Endodermal cell (in vitro differentiated cells): ENCODE measurements around the gene MTUS2. TPM values are rescaled to one million over a fixed set of nuclear protein-coding genes. Genes with fewer than 3 reads are reported as not detected.

ENCODE experiments used
- DNase-seq: peaks from one replicate; pipeline ENCODE4 v3.0.0-alpha.2; 2017
- H3K27ac ChIP-seq: 2 replicates; pipeline ENCODE4 v1.5.1; 2013; ENCODE audit warnings: mild to moderate bottlenecking, low read depth, low read length, moderate library complexity
- H3K27me3 ChIP-seq: 2 replicates; pipeline ENCODE4 v1.6.1; 2013; ENCODE audit warnings: mild to moderate bottlenecking, low read length, moderate library complexity; ENCODE audit not compliant: insufficient read depth, control insufficient read depth, poor library complexity, severe bottlenecking
- H3K36me3 ChIP-seq: 2 replicates; pipeline ENCODE4 v1.7.0; 2013; ENCODE audit warnings: mild to moderate bottlenecking, low read length, moderate library complexity; ENCODE audit not compliant: control insufficient read depth, insufficient read depth
- H3K4me1 ChIP-seq: one replicate; pipeline ENCODE4 v1.7.0; 2013; ENCODE audit warnings: low read length; ENCODE audit not compliant: control insufficient read depth, insufficient read depth
- H3K4me3 ChIP-seq: 2 replicates; pipeline ENCODE4 v1.5.1; 2013; ENCODE audit warnings: mild to moderate bottlenecking, low read length, moderate library complexity
- H3K9ac ChIP-seq: 2 replicates; pipeline ENCODE4 v1.6.1; 2013; ENCODE audit warnings: mild to moderate bottlenecking, low read length, moderate library complexity; ENCODE audit not compliant: poor library complexity, severe bottlenecking; ENCODE audit errors: extremely low read depth
- H3K9me3 ChIP-seq: 2 replicates; pipeline ENCODE4 v1.6.1; 2013; ENCODE audit warnings: mild to moderate bottlenecking, low read length, moderate library complexity; ENCODE audit not compliant: control insufficient read depth
- H3K27ac Mint-ChIP-seq: 2 replicates; pipeline ENCODE4 v1.8.0; 2020; ENCODE audit warnings: mixed read lengths
- H3K27me3 Mint-ChIP-seq: 2 replicates; pipeline ENCODE4 v1.8.0; 2021; ENCODE audit warnings: mild to moderate bottlenecking, mixed read lengths; ENCODE audit not compliant: insufficient read depth
- H3K36me3 Mint-ChIP-seq: 2 replicates; pipeline ENCODE4 v1.8.0; 2020; ENCODE audit warnings: low read depth, mixed read lengths
- H3K4me1 Mint-ChIP-seq: 2 replicates; pipeline ENCODE4 v1.8.0; 2020; ENCODE audit warnings: mixed read lengths
- H3K4me3 Mint-ChIP-seq: 2 replicates; pipeline ENCODE4 v1.8.0; 2020; ENCODE audit warnings: mild to moderate bottlenecking, moderate library complexity, mixed read lengths
- H3K9me3 Mint-ChIP-seq: 2 replicates; pipeline ENCODE4 v1.8.0; 2020; ENCODE audit warnings: mild to moderate bottlenecking, mixed read lengths
- WGBS, 2 experiments: methylation state at CpG; one replicate each; pipeline versions ENCODE4 v1.1.5 to v1.1.7; 2013; ENCODE audit warnings: missing lambda C conversion rate in 2 of 2, mixed read lengths in 1 of 2; ENCODE audit not compliant: insufficient coverage in 1 of 2, insufficient read length in 1 of 2; 5-methylcytosine and 5-hydroxymethylcytosine counted together
- total RNA-seq, 2 donors: library from RNA; stranded (reverse); fragmentation: NEBNext Ultra II Directional in 1 of 2; extraction: Animal tissue kit (Norgen Biotek cat#: 25700) in 1 of 2; gene quantifications; 2 replicates in 1 of 2; 3 replicates in 1 of 2; pipeline ENCODE4 v1.2.1, GENCODE V29; 2021
- TF ChIP-seq, protein P1 (sequence below): fragments of 200-600 bp; sonication (generic); conservative IDR thresholded peaks from 2 replicates; pipeline ENCODE4 v1.5.0; 2021; ENCODE audit warnings: antibody characterized with exemption, mild to moderate bottlenecking

MTUS2 gene
- total RNA-seq, 2 donors from 2014 or later: 1.2 to 1.3 TPM

DNA sequence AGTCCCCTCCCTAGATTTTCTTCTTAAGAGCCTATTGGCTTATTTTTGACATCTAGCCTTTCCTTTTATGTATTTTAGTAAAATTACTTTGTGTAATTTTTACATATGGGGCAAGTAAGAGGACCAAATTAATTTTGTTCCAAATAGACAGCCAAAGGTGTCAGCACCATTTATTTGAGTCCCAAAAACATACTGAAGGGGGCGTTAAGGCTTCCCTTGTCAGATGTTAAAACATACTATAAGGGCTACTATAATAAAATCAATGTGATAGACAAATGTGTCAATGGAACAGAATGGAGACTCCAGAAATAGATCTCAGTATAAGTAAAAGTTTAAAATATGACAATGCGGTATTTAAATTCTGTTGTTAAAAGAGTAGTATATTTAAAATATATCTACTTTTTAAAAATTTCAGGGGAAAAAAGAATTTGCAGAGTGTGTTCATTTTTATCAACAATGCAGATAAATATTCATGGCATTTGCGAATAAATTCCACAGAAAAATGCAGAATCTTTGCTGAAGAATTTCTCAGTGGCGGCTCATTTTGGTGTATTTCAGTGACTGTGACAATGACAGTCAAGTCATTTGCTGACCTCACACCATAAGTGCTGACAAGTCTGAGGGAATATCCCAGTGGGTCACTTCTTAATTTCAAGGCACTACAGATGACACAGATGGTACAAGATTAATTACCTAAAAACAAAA, 133.7 kb downstream of the MTUS2 start:
- TF ChIP-seq, protein P1, sequence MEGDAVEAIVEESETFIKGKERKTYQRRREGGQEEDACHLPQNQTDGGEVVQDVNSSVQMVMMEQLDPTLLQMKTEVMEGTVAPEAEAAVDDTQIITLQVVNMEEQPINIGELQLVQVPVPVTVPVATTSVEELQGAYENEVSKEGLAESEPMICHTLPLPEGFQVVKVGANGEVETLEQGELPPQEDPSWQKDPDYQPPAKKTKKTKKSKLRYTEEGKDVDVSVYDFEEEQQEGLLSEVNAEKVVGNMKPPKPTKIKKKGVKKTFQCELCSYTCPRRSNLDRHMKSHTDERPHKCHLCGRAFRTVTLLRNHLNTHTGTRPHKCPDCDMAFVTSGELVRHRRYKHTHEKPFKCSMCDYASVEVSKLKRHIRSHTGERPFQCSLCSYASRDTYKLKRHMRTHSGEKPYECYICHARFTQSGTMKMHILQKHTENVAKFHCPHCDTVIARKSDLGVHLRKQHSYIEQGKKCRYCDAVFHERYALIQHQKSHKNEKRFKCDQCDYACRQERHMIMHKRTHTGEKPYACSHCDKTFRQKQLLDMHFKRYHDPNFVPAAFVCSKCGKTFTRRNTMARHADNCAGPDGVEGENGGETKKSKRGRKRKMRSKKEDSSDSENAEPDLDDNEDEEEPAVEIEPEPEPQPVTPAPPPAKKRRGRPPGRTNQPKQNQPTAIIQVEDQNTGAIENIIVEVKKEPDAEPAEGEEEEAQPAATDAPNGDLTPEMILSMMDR: peak; percentile 60
- H3K4me1 ChIP-seq: no peaks in the 10 kb centered on the region
- H3K36me3 Mint-ChIP-seq: no peaks in the 10 kb centered on the region
- no peak for DNase-seq
- H3K36me3 ChIP-seq: no peaks in the 10 kb centered on the region
- WGBS, 2 experiments: 72 to 80% methylated on average over 2 to 4 of the region's 4 CpGs
- peaks cover 16% of the 10 kb centered on the region for H3K27me3 Mint-ChIP-seq
- no peak overlapping the region for H3K9ac ChIP-seq
- no peak overlapping the region for H3K27ac ChIP-seq
- no peak overlapping the region for H3K4me3 ChIP-seq
- no peaks in the 10 kb centered on the region for H3K27me3 ChIP-seq
- H3K9me3 ChIP-seq: peaks cover 16% of the 10 kb centered on the region
- no peak overlapping the region for H3K4me3 Mint-ChIP-seq
- H3K9me3 Mint-ChIP-seq: no peaks in the 10 kb centered on the region
- H3K27ac Mint-ChIP-seq: no peak overlapping the region
- H3K4me1 Mint-ChIP-seq: no peaks in the 10 kb centered on the region

DNA sequence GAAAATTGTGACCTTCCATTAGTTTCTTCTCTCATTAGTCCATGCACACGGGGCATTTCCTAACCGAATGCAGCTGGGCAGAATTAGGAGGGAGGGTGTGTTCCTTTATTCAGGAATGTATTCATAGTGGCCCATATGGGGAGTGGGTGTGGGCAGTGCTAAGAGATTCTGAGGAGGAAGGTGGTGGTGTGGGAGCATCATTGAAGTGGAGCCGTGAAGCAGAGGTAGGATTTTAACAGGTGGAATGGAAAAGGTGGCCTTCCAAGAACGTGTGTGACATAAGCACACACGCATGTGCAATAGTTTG, 134.2 kb downstream of the MTUS2 start:
- Mint-ChIP-seq H3K36me3 (no peaks in the 10 kb centered on the region), H3K4me3 (no peak overlapping the region), H3K4me1 (no peaks in the 10 kb centered on the region), H3K9me3 (no peaks in the 10 kb centered on the region), H3K27ac (no peak overlapping the region), H3K27me3 (peaks cover 13% of the 10 kb centered on the region)
- Histone ChIP-seq H3K36me3 (no peaks in the 10 kb centered on the region), H3K4me1 (no peaks in the 10 kb centered on the region), H3K4me3 (no peak overlapping the region), H3K9me3 (peaks cover 12% of the 10 kb centered on the region), H3K9ac (no peak overlapping the region), H3K27me3 (no peaks in the 10 kb centered on the region), H3K27ac (no peak overlapping the region)
- TF ChIP-seq, protein P1: no peak
- DNase-seq: no peak
- WGBS, 2 experiments: 49 to 84% methylated on average over 3 to 5 of the region's 5 CpGs

DNA sequence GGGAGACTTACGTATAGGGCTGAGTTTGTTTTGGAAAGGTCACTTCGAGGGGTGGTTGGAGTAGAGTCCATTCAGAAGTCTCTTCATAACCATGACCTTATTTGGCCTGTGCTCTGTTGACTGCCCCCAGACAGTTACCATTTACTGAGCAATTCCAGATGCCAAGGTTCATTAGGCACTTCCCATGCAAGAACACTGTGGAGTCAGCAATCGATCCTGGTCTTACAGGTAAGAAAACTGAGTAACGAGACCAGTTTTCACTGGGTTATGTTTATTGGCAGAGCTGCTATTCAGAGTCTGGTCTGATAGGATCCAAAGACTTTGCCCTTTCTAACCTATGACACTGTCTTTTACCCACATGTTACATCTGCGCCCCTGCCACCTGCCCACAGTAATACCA, 134.7 kb downstream of the MTUS2 start:
- Mint-ChIP-seq H3K4me3 (no peak overlapping the region), H3K27ac (no peak overlapping the region), H3K9me3 (no peaks in the 10 kb centered on the region), H3K36me3 (no peaks in the 10 kb centered on the region), H3K27me3 (peaks cover 11% of the 10 kb centered on the region), H3K4me1 (no peaks in the 10 kb centered on the region)
- no peaks in the 10 kb centered on the region for H3K36me3 ChIP-seq
- no peak overlapping the region for H3K27ac ChIP-seq
- H3K9me3 ChIP-seq: peaks cover 8% of the 10 kb centered on the region
- H3K9ac ChIP-seq: no peak overlapping the region
- no peaks in the 10 kb centered on the region for H3K27me3 ChIP-seq
- WGBS, 2 experiments: 86 to 87% methylated on average over 4 to 5 of the region's 5 CpGs
- H3K4me3 ChIP-seq: no peak overlapping the region
- no peaks in the 10 kb centered on the region for H3K4me1 ChIP-seq
- TF ChIP-seq, protein P1: no peak
- no peak for DNase-seq
